Stimulated activated effector memory CD8-positive, alpha-beta T cell treated with anti-CD3 and anti-CD28 coated beads, Interleukin-12 subunit alpha, Interleukin-12 subunit beta, amount 100 ng/mL, for 72 hours (primary cell): ENCODE data around the gene BET1L.

Source experiments
- ATAC-seq: fragments of 150-1000 bp; cut with Tn5 transposase; 2 replicates; pipeline ENCODE4 v1.10.0; 2021
- DNase-seq, 2 donors: peaks; one replicate each; pipeline ENCODE4 v3.0.0; 2021 to 2022; ENCODE audit warnings: low spot score in 2 of 2
- H3K27ac Mint-ChIP-seq: one replicate; pipeline ENCODE4 v1.8.0; 2022; ENCODE audit warnings: mild to moderate bottlenecking, mixed read lengths
- H3K36me3 Mint-ChIP-seq: one replicate; pipeline ENCODE4 v1.8.0; 2022; ENCODE audit warnings: mild to moderate bottlenecking, mixed read lengths
- H3K4me1 Mint-ChIP-seq: one replicate; pipeline ENCODE4 v1.8.0; 2022; ENCODE audit warnings: mixed read lengths
- H3K4me3 Mint-ChIP-seq: one replicate; pipeline ENCODE4 v1.8.0; 2022; ENCODE audit warnings: mild to moderate bottlenecking, mixed read lengths
- H3K9me3 Mint-ChIP-seq: one replicate; pipeline ENCODE4 v1.8.0; 2022; ENCODE audit warnings: mixed read lengths

BET1L gene

GRCh38 chr11:208917-209260 is 1.7 kb upstream of the BET1L start:
- Mint-ChIP-seq H3K27ac (peak overlapping the region; percentile 99), H3K4me1 (peaks cover 49% of the 10 kb centered on the region), H3K36me3 (peaks cover 86% of the 10 kb centered on the region), H3K4me3 (peak overlapping the region; percentile 99), H3K9me3 (no peaks in the 10 kb centered on the region)
- DNase-seq (no peak), ATAC-seq (peak; percentile 1)

- Mint-ChIP-seq H3K4me1 (peaks cover 53% of the 10 kb centered on the region), H3K36me3 (peaks cover 84% of the 10 kb centered on the region)
These were observed 1.1 kb upstream of the BET1L start for GRCh38 chr11:208181-208916.

GRCh38 chr11:207863-208180 is 623 bp upstream of the BET1L start:
- Mint-ChIP-seq H3K4me1 (peaks cover 54% of the 10 kb centered on the region), H3K4me3 (peak overlapping the region; percentile 99), H3K27ac (peak overlapping the region; percentile 99), H3K36me3 (peaks cover 79% of the 10 kb centered on the region), H3K9me3 (no peaks in the 10 kb centered on the region)
- ATAC-seq: peak; percentile 14
- DNase-seq: no peak

More at GRCh38 chr11:208181-208916, 1.1 kb upstream of the BET1L start:
- ATAC-seq: peak; percentile 75
- DNase-seq: peak; percentile 71 to 87
- no peaks in the 10 kb centered on the region for H3K9me3 Mint-ChIP-seq
- H3K4me3 Mint-ChIP-seq: peak overlapping the region; percentile 99
- peak overlapping the region; percentile 99 for H3K27ac Mint-ChIP-seq

GRCh38 chr11:206526-207207 is 532 bp downstream of the BET1L start:
- H3K27ac Mint-ChIP-seq: peak overlapping the region; percentile 99
- no peak for DNase-seq
- H3K36me3 Mint-ChIP-seq: peaks cover 77% of the 10 kb centered on the region
- H3K9me3 Mint-ChIP-seq: no peaks in the 10 kb centered on the region
- H3K4me1 Mint-ChIP-seq: peaks cover 65% of the 10 kb centered on the region
- no peak for ATAC-seq
- peak overlapping the region; percentile 99 for H3K4me3 Mint-ChIP-seq

- Mint-ChIP-seq H3K4me3 (peak overlapping the region; percentile 99), H3K36me3 (peaks cover 77% of the 10 kb centered on the region), H3K9me3 (no peaks in the 10 kb centered on the region), H3K27ac (peak overlapping the region; percentile 99), H3K4me1 (peaks cover 65% of the 10 kb centered on the region)
- DNase-seq: no peak
- no peak for ATAC-seq
These were observed 1.2 kb downstream of the BET1L start for GRCh38 chr11:206002-206384.

GRCh38 chr11:205221-206001 is 1.8 kb downstream of the BET1L start:
- Mint-ChIP-seq H3K9me3 (no peaks in the 10 kb centered on the region), H3K4me1 (peaks cover 59% of the 10 kb centered on the region), H3K36me3 (peaks cover 77% of the 10 kb centered on the region), H3K27ac (no peak overlapping the region), H3K4me3 (peak overlapping the region; percentile 99)
- no peak for DNase-seq
- ATAC-seq: no peak

- H3K36me3 Mint-ChIP-seq: peaks cover 74% of the 10 kb centered on the region
- H3K4me3 Mint-ChIP-seq: no peak overlapping the region
- no peak for ATAC-seq
- H3K27ac Mint-ChIP-seq: no peak overlapping the region
- H3K9me3 Mint-ChIP-seq: no peaks in the 10 kb centered on the region
- DNase-seq: no peak
- peaks cover 51% of the 10 kb centered on the region for H3K4me1 Mint-ChIP-seq
These were observed 2.6 kb downstream of the BET1L start for GRCh38 chr11:204587-205109.

GRCh38 chr11:203945-204586 is 3.1 kb downstream of the BET1L start:
- Mint-ChIP-seq H3K27ac (peak overlapping the region; percentile 75), H3K4me3 (peak overlapping the region; percentile 5), H3K4me1 (peaks cover 46% of the 10 kb centered on the region), H3K36me3 (peaks cover 72% of the 10 kb centered on the region), H3K9me3 (no peaks in the 10 kb centered on the region)
- ATAC-seq (no peak), DNase-seq (no peak)

GRCh38 chr11:203056-203944 is 3.9 kb downstream of the BET1L start:
- H3K27ac Mint-ChIP-seq: peak overlapping the region; percentile 75
- H3K4me1 Mint-ChIP-seq: peaks cover 52% of the 10 kb centered on the region
- DNase-seq (no peak), ATAC-seq (no peak)
- no peaks in the 10 kb centered on the region for H3K9me3 Mint-ChIP-seq
- H3K36me3 Mint-ChIP-seq: peaks cover 71% of the 10 kb centered on the region
- peak overlapping the region; percentile 5 for H3K4me3 Mint-ChIP-seq

GRCh38 chr11:202490-202889 is 4.7 kb downstream of the BET1L start:
- Mint-ChIP-seq H3K36me3 (peaks cover 63% of the 10 kb centered on the region), H3K9me3 (no peaks in the 10 kb centered on the region), H3K27ac (peak overlapping the region; percentile 75), H3K4me3 (peak overlapping the region; percentile 6), H3K4me1 (peaks cover 49% of the 10 kb centered on the region)
- ATAC-seq: no peak
- DNase-seq: no peak

- Mint-ChIP-seq H3K36me3 (peaks cover 57% of the 10 kb centered on the region), H3K9me3 (no peaks in the 10 kb centered on the region), H3K27ac (peak overlapping the region; percentile 75), H3K4me1 (peaks cover 47% of the 10 kb centered on the region), H3K4me3 (peak overlapping the region; percentile 6)
- ATAC-seq: no peak
- DNase-seq: no peak
These were observed 5.2 kb downstream of the BET1L start for GRCh38 chr11:201966-202365.

- no peak overlapping the region for H3K4me3 Mint-ChIP-seq
- H3K4me1 Mint-ChIP-seq: peaks cover 37% of the 10 kb centered on the region
- H3K27ac Mint-ChIP-seq: no peak overlapping the region
- no peaks in the 10 kb centered on the region for H3K9me3 Mint-ChIP-seq
- ATAC-seq (no peak), DNase-seq (no peak)
- peaks cover 44% of the 10 kb centered on the region for H3K36me3 Mint-ChIP-seq
These were observed 6.8 kb downstream of the BET1L start for GRCh38 chr11:200224-201003.

- H3K9me3 Mint-ChIP-seq: no peaks in the 10 kb centered on the region
- ATAC-seq (no peak), DNase-seq (no peak)
- H3K4me3 Mint-ChIP-seq: no peak overlapping the region
- H3K36me3 Mint-ChIP-seq: peaks cover 39% of the 10 kb centered on the region
- H3K27ac Mint-ChIP-seq: no peak overlapping the region
- H3K4me1 Mint-ChIP-seq: peaks cover 37% of the 10 kb centered on the region
These were observed 7.4 kb downstream of the BET1L start for GRCh38 chr11:199782-200181.
